DLD1 (cell line): Measurements from ENCODE around the gene NR2C2.

Experiments used
- in situ Hi-C: cut with HindIII; loops from 2 replicates; pipeline ENCODE4 v1.10.0; 2017; ENCODE audit warnings: low sequenced_read_pairs

Gene NR2C2

GRCh38 chr3:14921034-14921616, 26.3 kb upstream of the NR2C2 start:
- in situ Hi-C loops = loop anchor here (10.0 kb wide), 2 partner anchors 96 to 136 kb away; no protein-coding TSS in a partner anchor

DNA sequence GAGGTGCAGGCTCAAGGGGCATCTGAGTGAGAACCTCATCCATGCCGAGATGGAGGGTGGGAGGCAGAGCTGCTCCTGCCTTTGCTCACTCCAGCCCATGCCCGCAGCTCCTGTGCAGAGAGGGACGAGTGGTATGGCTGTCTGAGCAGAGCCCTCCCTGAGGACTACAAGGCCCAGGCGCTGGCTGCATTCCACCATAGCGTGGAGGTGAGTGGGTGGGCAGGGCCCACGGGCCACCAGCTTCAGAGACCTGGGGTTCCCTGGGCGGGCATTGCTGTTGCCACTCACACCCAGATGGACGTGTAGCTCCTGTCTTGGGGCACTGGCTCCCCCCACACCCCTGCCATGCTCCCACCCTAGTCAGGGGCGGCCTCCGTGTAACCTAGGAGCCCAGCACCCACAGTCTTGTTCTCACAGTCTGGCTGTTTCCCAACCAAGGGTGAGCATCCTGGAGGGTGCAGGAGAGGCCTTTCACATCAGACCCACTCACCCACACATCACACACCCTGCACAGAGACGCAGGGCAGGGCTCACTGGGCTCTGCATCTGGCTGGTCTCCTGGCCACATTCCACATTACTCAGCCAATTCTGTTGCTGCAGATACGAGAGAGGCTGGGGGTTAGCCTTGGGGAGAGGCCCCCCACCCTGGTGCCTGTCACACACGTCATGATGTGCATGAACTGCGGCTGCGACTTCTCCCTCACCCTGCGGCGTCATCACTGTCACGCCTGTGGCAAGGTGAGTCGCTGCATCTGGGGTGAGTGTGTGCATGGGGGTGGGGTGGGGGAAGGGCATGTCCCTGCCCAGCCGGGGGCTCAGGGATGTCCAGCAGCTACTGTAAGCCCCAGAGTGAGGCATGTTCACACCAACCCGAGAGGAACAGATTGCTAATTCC, 25.3 kb upstream of the NR2C2 start:
- in situ Hi-C loops = loop anchor here (10.0 kb wide), 2 partner anchors 97 to 137 kb away; no protein-coding TSS in a partner anchor

DNA sequence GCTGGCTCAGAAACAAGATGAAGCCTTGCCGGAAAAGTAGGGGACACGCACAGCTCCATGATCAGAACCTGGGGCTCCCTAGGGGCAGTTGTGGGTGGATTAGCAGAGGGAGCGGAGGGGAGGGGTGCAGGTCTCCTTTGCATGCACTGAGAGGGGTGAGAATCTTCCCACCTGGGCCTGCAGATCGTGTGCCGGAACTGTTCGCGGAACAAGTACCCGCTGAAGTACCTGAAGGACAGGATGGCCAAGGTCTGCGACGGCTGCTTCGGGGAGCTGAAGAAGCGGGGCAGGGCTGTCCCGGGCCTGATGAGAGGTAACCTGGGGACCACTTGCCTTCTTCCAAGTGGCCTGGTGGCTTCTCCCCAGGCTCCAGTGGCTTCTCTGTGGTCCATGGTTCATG, 24.5 kb upstream of the NR2C2 start:
- in situ Hi-C loops = loop anchor here (10.0 kb wide), 2 partner anchors 98 to 138 kb away; no protein-coding TSS in a partner anchor

GRCh38 chr3:14923476-14923875, 23.9 kb upstream of the NR2C2 start:
- in situ Hi-C loops = loop anchor here (10.0 kb wide), 2 partner anchors 99 to 139 kb away; no protein-coding TSS in a partner anchor

DNA sequence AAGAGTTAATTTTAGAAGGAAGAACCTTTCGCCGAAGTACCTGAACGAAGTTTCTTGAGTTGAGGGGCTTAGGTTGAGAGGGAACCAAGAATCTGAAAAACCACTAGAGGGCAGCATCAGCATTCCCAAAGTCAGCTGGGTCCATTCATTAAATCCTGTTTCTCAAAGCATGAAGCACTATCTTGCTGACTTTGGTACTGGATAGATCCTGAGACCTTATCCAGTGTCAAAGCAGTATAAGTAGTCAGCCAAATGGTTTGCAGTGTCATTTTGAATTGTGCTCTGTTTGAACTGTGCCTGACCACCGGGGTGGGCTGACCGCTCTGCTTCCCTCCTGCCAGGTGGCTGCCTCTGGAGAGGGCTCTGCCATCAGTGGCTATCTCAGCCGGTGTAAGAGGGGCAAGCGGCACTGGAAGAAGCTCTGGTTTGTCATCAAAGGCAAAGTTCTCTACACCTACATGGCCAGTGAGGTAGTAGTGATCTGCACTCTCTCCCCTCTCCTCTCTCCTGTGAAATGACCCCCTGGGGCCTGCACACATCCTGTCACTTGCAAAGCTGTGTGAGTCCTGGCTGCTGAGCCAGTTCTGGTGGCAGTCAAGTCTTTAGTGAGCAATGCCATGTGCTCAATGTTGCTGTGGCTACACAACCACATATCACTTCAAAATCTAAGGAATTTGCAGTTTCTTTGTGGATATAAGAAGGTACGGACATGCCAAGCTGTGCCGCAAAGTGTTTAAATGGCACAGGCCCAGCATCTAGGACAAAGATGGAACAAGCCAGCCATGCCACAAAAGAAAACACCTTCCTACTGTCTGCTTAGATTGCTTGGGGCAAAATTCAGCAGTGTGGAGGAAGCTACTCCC, 21.4 kb upstream of the NR2C2 start:
- in situ Hi-C loops = loop anchor here (5.0 to 10.0 kb wide), 3 partner anchors 64 to 141 kb away; no protein-coding TSS in a partner anchor

DNA sequence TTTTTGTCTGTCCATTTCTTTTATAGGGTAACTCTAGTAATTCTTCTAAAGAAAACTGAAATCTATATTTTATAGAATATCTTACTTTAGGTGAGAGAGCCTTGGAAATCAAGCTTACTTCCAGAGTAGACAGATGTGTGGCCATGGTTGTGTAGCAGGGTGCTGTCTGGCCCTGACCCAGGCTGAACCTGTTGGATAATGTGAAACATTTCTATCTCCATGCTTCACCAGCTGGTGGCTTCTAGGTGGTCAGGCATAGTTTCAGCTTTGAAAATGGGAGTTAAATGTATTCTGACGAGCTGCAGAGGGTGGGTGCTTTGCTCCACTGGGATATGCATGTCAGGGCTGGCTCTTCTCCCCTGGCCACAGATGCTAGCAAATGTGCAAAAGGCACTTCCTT, 20.8 kb upstream of the NR2C2 start:
- in situ Hi-C loops = loop anchor here (5.0 to 10.0 kb wide), 3 partner anchors 64 to 142 kb away; no protein-coding TSS in a partner anchor

DNA sequence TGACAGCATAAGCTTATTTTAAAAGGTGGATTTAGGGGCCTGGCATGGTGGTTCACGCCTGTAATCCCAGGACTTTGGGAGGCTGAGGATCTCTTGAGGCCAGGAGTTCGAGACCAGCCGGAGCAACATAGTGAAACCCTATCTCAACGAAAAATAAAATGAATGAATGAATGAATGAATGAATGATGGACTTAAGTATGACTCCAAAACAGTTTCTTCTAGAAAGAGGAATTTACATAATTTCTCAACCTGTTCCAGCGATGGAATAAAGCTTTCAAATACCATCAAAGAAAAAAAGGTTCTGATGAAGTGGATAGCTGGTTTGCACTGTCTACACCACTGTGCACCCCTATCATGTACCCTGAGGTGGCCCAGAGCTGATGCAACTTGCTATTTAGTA, 20.1 kb upstream of the NR2C2 start:
- in situ Hi-C loops = loop anchor here (5.0 to 10.0 kb wide), 3 partner anchors 65 to 143 kb away; no protein-coding TSS in a partner anchor

- in situ Hi-C loops = loop anchor here (5.0 to 10.0 kb wide), 3 partner anchors 67 to 145 kb away; no protein-coding TSS in a partner anchor
Measured at GRCh38 chr3:14929310-14930074, 17.9 kb upstream of the NR2C2 start.

GRCh38 chr3:14933820-14934425, 13.5 kb upstream of the NR2C2 start:
- in situ Hi-C loops = no loop called here

- in situ Hi-C loops = no loop called here
Measured at GRCh38 chr3:14935592-14936345, 11.6 kb upstream of the NR2C2 start.

DNA sequence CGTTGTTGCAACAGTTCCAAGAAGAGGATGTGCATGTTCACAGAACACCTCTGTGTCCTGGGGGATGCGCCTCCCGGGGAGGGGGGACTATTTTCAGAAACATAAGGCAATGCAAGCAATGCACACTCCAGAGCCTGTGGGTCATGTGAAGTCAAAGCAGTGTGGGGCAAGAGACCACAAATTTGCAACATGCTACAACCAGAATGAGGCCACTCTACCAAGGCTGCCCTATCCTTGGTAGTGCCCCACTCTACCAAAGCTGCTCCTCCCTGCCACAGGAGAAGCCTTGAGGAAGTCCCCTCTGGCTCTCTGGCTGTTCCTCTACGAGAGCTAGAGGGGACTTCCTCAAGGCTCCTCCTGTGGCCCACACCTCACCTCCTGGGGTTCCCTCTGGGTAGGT, 8.4 kb upstream of the NR2C2 start:
- in situ Hi-C loops = no loop called here

GRCh38 chr3:14941871-14942270, 5.5 kb upstream of the NR2C2 start:
- in situ Hi-C loops = no loop called here

DNA sequence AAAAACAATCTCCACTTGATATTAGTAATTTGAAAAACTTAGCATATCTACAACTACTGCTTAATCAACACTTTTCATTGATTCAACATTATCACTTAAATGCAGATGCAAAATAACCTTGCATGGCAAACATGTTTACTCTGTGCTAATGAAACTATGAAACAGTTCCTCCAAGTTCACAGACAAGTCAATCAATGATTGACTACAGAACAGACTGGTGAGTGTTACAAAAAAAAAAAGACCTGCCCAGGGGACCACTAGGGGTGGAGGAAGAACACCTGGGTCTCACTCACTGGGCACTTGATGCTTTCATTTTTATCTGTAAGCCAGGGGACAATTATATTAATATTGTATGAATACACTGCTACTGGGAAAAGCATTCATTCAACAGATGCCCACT, 4.3 kb upstream of the NR2C2 start:
- in situ Hi-C loops = no loop called here

- in situ Hi-C loops = no loop called here
Measured at GRCh38 chr3:14946236-14946635, 1.1 kb upstream of the NR2C2 start.

DNA sequence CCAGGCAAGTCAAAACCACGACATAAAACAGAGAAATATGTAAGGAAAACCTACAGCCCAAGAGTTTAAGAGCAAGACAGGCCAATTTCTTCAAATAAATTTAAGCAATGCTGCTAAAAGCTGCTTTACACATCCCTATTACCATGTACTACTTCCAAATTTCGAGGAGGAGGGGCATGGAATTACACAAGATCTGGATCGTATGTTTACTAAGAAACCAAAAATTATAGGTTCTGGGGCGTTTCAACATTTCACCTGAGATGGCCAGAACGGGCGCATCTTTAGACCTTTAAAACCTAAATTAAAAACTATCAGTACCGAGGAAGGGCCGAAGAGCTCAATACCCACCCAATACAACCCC, 664 bp upstream of the NR2C2 start:
- in situ Hi-C loops = no loop called here

DNA sequence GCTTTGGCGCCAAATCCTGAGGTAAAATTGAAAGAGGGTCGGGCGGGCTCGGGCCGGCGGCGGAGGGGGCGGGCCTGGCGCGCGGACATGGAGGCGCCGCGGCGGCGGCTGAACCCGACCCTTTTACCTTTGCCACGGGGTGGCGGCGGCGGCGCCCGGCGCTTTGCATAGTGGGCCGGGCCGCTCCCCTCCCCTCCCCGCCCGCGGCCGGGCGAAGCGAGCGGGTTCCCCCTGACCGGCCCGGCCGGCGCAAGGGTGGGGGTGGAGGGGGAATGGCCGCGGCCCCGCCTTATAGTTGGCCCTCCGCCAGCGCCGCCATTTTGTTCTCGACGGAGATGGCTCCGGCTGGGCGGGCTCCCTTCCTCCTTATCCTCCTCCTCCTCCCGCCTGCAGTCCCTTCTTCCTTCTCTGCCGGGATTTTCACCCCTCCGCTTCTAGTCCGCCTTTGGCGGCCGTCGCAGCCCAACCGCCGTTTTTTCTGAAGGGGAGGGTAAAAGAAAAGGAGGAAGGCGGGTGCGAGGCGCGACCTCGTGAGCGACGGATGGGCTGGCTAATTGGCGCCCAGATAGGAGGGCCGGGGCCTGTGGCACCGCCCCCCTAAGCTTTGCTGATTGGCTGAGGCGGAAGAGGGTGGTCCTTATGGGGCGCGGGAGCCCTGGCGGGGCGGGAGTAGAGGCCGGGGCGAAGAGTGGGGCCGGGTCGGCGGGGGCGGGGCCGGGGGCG, 664 bp downstream of the NR2C2 start:
- in situ Hi-C loops = no loop called here

DNA sequence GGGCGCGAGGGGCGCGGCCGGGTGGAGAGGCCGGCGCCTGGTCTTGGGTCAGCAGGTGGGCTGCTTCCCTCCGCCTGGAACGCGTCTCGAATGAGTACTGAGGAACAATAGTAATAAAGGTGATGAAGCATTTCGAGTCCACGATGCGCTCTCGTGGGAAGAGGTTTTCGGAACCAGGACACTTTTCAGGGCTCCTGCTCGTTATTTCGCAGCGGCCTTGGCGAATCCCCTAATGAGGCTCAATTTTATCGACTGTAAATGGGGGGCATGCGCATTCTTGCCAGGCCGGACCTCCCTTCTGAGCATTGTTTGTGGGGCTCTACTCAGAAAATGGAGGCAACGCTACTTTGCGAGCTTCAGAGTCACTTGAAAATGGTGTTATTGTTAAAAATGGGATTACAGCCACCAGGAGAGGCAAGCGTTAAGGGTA, 1.2 kb downstream of the NR2C2 start:
- in situ Hi-C loops = no loop called here

DNA sequence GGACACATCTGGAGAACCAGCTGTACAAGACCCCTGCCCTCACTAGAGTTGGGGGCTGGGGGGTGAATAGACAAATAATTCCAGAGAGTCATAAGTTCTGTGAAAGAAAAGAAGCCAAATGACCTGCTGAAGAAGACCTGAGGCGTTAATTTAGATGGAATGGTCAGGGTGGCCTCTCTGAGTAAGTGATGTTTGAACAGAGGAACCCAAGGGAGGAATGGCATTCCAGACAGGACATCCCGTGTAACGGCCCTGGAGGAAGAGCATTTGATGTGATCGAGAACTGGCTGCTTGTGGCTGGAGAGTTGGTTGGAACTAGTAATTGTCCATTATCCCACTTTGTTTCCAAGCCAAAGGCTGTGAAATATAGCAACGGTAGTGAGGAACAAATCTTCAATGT, 1.7 kb downstream of the NR2C2 start:
- in situ Hi-C loops = no loop called here
